Fibroblast of skin of scalp (primary cell): ENCODE results near the gene DLST.

Source experiments
- DNase-seq: peaks from one replicate; pipeline ENCODE4 v3.0.0-alpha.2; 2013

Gene DLST

GRCh38 chr14:74897642-74898041, 15.9 kb downstream of the DLST start:
- DNase-seq = no peak

GRCh38 chr14:74898083-74898482, 16.4 kb downstream of the DLST start:
- DNase-seq = no peak

GRCh38 chr14:74898694-74899093, 17.0 kb downstream of the DLST start:
- no peak for DNase-seq

GRCh38 chr14:74902941-74903705, 21.4 kb downstream of the DLST start:
- no peak for DNase-seq

GRCh38 chr14:74904635-74905503, 23.2 kb downstream of the DLST start:
- DNase-seq = no peak

GRCh38 chr14:74905595-74906142, 24.0 kb downstream of the DLST start:
- DNase-seq = peak; percentile 51

- DNase-seq = no peak
These were observed 25.3 kb downstream of the DLST start for GRCh38 chr14:74906925-74907521.

- DNase-seq = peak; percentile 13
These were observed 26.0 kb downstream of the DLST start for GRCh38 chr14:74907744-74908143.

- DNase-seq = no peak
These were observed 27.2 kb downstream of the DLST start for GRCh38 chr14:74908861-74909341.

- no peak for DNase-seq
These were observed 27.8 kb downstream of the DLST start for GRCh38 chr14:74909501-74909900.

GRCh38 chr14:74909911-74910310, 28.2 kb downstream of the DLST start:
- DNase-seq = no peak

GRCh38 chr14:74910556-74910955, 28.8 kb downstream of the DLST start:
- DNase-seq = no peak

GRCh38 chr14:74911221-74911620, 29.5 kb downstream of the DLST start:
- no peak for DNase-seq

GRCh38 chr14:74911704-74912103, 30.0 kb downstream of the DLST start:
- DNase-seq = no peak

GRCh38 chr14:74912111-74912510, 30.4 kb downstream of the DLST start:
- DNase-seq = no peak

GRCh38 chr14:74912801-74913200, 31.1 kb downstream of the DLST start:
- no peak for DNase-seq

GRCh38 chr14:74913393-74913910, 31.7 kb downstream of the DLST start:
- no peak for DNase-seq

- peak; percentile 76 for DNase-seq
These were observed 32.4 kb downstream of the DLST start for GRCh38 chr14:74913986-74914573.

GRCh38 chr14:74915426-74915825, 33.7 kb downstream of the DLST start:
- no peak for DNase-seq

GRCh38 chr14:74915826-74916225, 34.1 kb downstream of the DLST start:
- no peak for DNase-seq

GRCh38 chr14:74917178-74917543, 35.4 kb downstream of the DLST start:
- DNase-seq = no peak

GRCh38 chr14:74917646-74918081, 35.9 kb downstream of the DLST start:
- peak; percentile 14 for DNase-seq
